GM12801 (cell line): Measurements from ENCODE around the gene CCDC92.

ENCODE experiments used
- TF ChIP-seq, protein P1 (sequence below): IDR thresholded peaks from one replicate; pipeline ENCODE4 v1.5.1; 2011; ENCODE audit warnings: control low read depth; ENCODE audit not compliant: insufficient read length; ENCODE audit errors: extremely low read depth

Gene CCDC92

DNA sequence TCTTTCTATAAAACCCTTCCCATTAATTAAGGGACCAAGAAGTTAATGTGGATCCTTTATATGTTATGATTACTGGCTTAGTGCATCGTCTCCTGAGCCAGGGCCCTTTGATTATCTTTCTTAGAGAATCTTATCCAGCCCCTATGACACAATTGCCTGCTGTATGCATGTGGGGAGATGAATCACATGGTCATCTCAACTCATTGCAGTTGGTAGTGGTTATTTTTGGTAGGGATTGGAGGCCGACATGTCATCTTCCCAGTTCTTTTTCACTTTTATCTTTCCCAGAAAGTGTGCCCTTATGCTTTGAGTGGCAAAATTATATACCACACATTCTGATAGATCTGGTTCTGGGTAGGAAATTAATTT, 26.3 kb upstream of the CCDC92 start:
- TF ChIP-seq, protein P1, sequence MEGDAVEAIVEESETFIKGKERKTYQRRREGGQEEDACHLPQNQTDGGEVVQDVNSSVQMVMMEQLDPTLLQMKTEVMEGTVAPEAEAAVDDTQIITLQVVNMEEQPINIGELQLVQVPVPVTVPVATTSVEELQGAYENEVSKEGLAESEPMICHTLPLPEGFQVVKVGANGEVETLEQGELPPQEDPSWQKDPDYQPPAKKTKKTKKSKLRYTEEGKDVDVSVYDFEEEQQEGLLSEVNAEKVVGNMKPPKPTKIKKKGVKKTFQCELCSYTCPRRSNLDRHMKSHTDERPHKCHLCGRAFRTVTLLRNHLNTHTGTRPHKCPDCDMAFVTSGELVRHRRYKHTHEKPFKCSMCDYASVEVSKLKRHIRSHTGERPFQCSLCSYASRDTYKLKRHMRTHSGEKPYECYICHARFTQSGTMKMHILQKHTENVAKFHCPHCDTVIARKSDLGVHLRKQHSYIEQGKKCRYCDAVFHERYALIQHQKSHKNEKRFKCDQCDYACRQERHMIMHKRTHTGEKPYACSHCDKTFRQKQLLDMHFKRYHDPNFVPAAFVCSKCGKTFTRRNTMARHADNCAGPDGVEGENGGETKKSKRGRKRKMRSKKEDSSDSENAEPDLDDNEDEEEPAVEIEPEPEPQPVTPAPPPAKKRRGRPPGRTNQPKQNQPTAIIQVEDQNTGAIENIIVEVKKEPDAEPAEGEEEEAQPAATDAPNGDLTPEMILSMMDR: no peak

DNA sequence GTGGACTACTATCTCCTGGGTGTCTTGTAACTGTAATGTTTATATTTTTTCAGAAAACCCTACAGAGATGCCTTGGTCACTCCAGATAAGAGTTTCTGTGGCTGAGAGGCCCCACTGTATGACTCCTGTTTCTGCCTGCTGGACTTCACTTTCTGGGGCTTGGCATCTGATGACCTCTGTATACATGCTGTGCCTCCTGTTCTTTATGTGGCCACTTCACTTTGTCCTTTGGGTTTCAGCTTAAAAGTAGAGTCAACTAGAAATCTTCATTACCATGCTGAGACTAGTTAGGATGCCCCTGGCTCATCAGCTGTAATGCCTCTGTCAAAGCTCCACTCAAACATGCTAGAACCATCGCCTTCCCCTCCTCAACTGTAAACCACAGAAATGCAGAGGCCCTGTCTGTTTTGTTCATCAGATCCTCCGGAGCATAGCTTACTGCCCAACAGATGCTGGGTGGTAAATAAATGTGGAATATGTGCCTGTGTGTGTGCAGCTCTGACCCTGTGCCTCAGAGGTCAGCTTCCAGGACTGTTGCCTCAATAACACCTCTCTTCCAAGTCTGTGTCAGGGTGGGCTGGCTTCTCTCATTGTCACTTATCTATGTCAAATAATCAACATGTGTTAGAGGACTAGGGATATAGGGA, 25.8 kb upstream of the CCDC92 start:
- TF ChIP-seq, protein P1: no peak

DNA sequence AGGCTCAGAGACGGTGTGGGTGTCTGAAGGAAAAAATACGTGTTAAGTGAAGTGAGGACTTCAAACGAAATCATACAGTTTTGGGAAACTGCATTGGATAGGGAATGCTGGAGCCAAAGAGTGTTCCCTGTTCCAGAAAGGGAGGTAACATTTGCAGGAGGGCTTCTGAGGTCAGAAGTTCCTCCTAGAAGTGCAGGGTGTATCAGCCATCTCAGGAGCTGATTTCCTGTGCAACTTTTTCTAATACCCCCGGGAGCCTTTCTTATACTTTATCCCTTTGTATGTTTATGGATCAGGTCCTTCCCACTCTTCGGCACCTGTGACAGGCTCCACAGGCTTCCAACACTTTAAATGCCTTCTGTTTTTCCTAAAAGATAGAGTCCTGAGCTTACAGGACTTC, 25.3 kb upstream of the CCDC92 start:
- TF ChIP-seq, protein P1: no peak

DNA sequence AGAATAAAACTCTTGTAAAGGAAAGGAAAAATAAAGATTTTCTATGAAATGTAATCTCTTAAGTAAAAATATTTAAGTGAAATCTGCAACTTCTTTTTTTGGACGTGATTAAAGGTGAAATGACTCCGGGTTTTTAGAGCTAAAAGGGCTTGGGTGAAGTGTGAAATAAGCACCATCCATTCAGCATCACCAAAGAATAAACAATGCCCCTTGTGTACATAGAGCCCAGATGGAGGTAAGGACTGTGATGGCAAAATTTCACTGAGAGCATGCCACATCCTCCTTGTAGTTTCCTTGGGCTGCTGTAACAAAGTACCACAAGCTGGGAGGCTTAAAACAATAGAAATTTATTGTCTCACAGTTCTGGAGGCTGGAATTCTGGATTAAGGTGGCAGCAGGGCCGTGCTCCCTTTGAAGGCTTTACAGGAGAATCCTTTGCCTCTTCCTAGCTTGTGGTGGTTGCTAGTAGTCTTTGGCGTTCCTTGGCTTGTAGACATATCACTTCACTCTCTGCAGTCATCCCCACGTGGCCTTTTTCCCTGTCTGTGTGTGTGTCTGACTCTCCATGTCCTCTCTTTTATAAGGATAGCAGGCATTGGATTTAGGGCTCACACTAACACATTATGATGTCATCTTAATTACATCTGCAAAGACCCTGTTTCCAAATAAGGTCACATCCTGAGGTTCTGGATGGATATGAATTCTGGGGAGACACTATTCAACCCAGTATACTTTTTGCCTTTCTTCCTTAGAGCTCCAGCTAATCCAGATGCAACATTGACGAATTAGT, 24.6 kb upstream of the CCDC92 start:
- TF ChIP-seq, protein P1: no peak

DNA sequence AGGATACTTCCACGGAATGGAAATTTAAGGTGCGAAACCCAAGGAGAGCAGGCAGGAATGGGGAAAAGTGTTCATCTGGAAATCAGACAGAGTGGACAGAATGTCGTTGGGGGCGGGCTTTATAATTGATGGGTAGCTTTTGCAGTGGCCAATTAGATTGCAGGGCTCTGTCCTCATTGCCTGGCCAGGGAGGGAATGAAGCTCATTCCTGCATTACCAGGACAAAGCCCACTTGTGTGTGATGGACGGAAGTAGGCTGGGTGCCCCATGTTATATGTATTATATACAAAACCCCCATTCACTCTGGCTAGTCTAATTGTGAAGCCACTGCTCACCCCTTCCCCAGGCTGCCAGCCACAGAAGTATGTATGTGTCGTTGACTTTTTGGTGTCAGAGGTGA, 23.9 kb upstream of the CCDC92 start:
- TF ChIP-seq, protein P1: no peak

DNA sequence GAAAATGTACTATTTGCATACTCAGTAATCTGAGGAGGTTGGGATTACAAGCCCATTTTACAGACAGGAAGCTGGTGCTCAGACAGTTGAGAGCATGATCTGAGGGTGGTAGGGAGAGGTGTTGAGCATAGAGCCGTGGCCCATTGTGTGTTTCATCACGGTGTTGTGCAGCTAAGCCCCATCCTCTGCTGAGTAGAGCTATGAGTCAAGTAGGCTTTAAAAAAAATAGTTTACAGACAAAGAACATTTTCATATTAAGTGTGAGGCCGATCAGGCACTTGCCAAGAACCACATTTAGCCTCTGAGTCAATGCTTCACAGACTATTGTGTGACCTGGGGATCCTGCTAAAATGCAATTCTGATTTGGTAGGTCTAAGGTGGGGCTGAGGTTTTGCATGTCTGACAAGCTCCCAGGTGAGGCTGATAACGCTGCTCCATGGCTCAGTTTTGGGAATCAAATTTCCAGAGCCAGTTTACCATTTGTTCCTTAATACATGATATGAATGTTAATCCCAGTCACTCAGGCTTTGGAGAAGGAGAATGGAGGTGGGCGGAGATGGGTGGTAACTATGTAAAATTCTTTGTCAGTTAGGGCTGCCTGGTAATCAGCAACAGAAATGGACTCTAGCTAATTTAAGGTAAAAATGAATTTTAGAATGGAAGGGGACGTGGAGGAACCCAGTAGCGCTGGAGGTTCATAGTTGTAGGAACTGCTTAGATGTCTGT, 22.6 kb upstream of the CCDC92 start:
- TF ChIP-seq, protein P1: no peak

DNA sequence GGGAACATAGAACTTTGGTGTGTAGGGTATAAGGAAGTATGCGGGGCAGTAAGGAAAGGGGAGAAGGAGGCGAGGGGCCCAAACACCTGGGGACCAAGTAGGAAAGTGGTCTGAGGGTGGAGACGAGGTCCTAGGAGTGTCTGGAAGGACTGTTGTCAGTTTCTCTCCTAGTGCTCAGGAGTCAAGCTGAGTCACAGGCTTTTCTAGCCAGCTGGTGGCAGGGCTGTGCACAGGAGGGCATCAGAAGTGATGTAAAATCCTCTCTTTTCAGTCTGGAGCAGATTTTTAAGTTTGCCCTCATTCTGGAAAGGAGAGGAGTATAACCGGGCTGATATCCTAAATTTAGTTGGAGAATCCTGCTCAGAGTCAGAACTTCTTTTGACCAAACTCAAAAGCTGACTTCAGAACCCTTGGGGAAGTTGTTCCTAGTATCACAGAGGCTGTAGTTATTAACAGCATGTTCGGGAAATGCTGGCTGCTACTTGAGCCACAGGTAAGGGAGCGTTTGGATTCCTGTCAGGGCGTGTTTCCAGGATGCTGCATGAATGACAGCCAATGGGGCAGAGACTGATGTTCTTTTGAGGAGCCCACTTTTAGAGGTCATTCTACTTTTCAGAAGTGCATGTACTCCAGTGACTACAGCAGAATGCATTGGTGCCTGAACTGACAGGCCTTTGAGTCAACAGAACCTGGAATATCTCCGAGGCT, 19.6 kb upstream of the CCDC92 start:
- TF ChIP-seq, protein P1: no peak
